ENCODE results near the gene PHACTR3.
"Not testable (repeated sequence)": the region's sequence is repeated elsewhere in the genome, so short reads cannot be mapped to it uniquely, and the experiment has no call there.

The PHACTR3 gene

DNA sequence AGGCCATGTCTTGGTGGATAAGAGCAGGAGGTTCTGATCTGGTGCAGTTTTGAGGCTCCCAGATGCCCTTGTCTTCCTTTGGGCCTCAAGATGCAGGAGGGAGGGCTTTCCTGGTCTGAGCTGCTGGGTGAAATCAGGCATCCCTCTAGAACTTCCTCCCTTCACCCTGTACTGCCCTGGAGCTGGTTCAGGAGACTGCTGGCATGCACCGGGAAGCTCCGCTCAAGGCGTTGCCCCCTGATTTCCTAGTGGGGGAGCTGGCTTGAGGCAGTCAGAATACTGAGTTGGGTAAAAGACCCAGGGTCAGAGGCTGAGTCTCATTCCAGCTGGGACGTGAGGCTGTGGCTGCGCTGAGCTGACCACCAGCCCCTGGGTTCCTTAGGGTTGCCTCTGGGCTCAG, 12.0 kb downstream of the PHACTR3 start:
- TF ChIP-seq, protein P1, sequence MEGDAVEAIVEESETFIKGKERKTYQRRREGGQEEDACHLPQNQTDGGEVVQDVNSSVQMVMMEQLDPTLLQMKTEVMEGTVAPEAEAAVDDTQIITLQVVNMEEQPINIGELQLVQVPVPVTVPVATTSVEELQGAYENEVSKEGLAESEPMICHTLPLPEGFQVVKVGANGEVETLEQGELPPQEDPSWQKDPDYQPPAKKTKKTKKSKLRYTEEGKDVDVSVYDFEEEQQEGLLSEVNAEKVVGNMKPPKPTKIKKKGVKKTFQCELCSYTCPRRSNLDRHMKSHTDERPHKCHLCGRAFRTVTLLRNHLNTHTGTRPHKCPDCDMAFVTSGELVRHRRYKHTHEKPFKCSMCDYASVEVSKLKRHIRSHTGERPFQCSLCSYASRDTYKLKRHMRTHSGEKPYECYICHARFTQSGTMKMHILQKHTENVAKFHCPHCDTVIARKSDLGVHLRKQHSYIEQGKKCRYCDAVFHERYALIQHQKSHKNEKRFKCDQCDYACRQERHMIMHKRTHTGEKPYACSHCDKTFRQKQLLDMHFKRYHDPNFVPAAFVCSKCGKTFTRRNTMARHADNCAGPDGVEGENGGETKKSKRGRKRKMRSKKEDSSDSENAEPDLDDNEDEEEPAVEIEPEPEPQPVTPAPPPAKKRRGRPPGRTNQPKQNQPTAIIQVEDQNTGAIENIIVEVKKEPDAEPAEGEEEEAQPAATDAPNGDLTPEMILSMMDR (IDR thresholded peaks at IDR 0.05; ENCODE audit: low read length), result no peak
- no peak for TF ChIP-seq EZH2 (optimal IDR thresholded peaks at IDR 0.05; ENCODE audit: low read depth, low read length)
- TF ChIP-seq EZH2phosphoT487 (IDR thresholded peaks at IDR 0.05; ENCODE audit: low read length), result no peak
- Histone ChIP-seq H3K27me3 (replicated peaks; ENCODE audit: insufficient read depth, low read length) (peaks cover 78% of the 10 kb centered on the region), H3K36me3 (replicated peaks; ENCODE audit: insufficient read depth, low read length) (no peaks in the 10 kb centered on the region), H3K79me2 (ENCODE audit: low read length) (no peaks in the 10 kb centered on the region), H3K4me1 (ENCODE audit: low read length) (no peaks in the 10 kb centered on the region), H4K20me1 (ENCODE audit: insufficient read depth, low read length) (no peaks in the 10 kb centered on the region), H3K9me3 (replicated peaks; ENCODE audit: insufficient read depth, low read length) (no peaks in the 10 kb centered on the region), H3K4me2 (ENCODE audit: low read depth, low read length) (no peak overlapping the region), H2AFZ (ENCODE audit: low read length) (no peak overlapping the region), H3K27ac (ENCODE audit: low read length) (no peak overlapping the region), H3K9ac (ENCODE audit: low read length) (no peak overlapping the region), H3K4me3 (ENCODE audit: low read length) (no peak overlapping the region), H3K9me2 (replicated peaks; ENCODE audit: insufficient read depth, low read length) (no peaks in the 10 kb centered on the region), H3F3A (ENCODE audit: insufficient read depth, low read length) (no peaks in the 10 kb centered on the region)
- DNase-seq, result no peak

DNA sequence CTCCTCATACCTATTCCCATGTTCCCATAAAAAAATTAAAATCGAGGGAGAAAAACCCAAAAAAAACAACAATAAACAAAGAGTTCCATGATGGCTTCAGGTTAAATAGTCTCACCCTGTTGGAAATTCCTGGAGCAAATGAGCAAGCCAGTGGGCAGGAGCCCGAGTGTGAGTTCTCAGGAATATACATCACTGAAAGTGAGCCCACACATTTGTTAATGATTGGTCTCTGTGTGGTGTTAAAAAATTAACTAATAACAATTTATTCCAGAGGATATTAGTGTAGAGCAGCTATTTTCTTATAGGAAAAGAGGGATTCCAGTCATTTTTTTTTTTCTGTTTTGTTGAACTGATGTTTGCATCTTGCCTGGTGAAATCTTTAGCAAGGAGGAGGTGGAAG, 12.9 kb downstream of the PHACTR3 start:
- Histone ChIP-seq H3K4me1 (ENCODE audit: low read length) (no peaks in the 10 kb centered on the region), H3K36me3 (replicated peaks; ENCODE audit: insufficient read depth, low read length) (no peaks in the 10 kb centered on the region), H3K4me3 (ENCODE audit: low read length) (no peak overlapping the region), H3K27ac (ENCODE audit: low read length) (no peak overlapping the region), H4K20me1 (ENCODE audit: insufficient read depth, low read length) (no peaks in the 10 kb centered on the region), H3K9me2 (replicated peaks; ENCODE audit: insufficient read depth, low read length) (no peaks in the 10 kb centered on the region), H3K4me2 (ENCODE audit: low read depth, low read length) (no peak overlapping the region), H3K9ac (ENCODE audit: low read length) (no peak overlapping the region), H2AFZ (ENCODE audit: low read length) (no peak overlapping the region), H3F3A (ENCODE audit: insufficient read depth, low read length) (no peaks in the 10 kb centered on the region), H3K27me3 (replicated peaks; ENCODE audit: insufficient read depth, low read length) (peaks cover 77% of the 10 kb centered on the region), H3K79me2 (ENCODE audit: low read length) (no peaks in the 10 kb centered on the region), H3K9me3 (replicated peaks; ENCODE audit: insufficient read depth, low read length) (no peaks in the 10 kb centered on the region)
- no peak for TF ChIP-seq EZH2 (optimal IDR thresholded peaks at IDR 0.05; ENCODE audit: low read depth, low read length)
- TF ChIP-seq, protein P1 (IDR thresholded peaks at IDR 0.05; ENCODE audit: low read length), result no peak
- TF ChIP-seq EZH2phosphoT487 (IDR thresholded peaks at IDR 0.05; ENCODE audit: low read length), result no peak
- DNase-seq, result no peak

DNA sequence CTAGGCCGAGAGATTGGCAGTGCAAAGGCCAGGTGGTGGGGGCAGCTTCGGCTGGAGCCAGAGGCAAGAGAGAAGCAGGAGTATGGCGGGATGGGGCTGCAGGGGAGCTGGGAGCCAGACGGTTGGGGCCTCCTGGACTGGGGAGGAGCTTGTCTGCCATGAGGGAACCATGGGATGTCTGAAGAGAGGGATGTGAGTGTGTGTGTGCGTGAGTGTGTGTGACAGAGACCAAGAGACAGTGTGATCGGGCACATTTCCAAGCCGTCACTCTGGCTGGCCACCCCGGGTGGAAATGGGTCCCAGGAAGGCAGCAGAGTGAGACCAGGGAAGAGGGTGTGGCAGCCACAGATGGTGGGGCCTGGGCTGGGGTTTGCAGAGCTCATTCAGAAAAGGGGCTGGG, 13.8 kb downstream of the PHACTR3 start:
- Histone ChIP-seq H3K4me3 (ENCODE audit: low read length) (no peak overlapping the region), H3K9me3 (replicated peaks; ENCODE audit: insufficient read depth, low read length) (no peaks in the 10 kb centered on the region), H3K36me3 (replicated peaks; ENCODE audit: insufficient read depth, low read length) (no peaks in the 10 kb centered on the region), H3K9me2 (replicated peaks; ENCODE audit: insufficient read depth, low read length) (no peaks in the 10 kb centered on the region), H4K20me1 (ENCODE audit: insufficient read depth, low read length) (no peaks in the 10 kb centered on the region), H3K9ac (ENCODE audit: low read length) (no peak overlapping the region), H2AFZ (ENCODE audit: low read length) (no peak overlapping the region), H3K4me1 (ENCODE audit: low read length) (no peaks in the 10 kb centered on the region), H3F3A (ENCODE audit: insufficient read depth, low read length) (no peaks in the 10 kb centered on the region), H3K27ac (ENCODE audit: low read length) (no peak overlapping the region), H3K27me3 (replicated peaks; ENCODE audit: insufficient read depth, low read length) (peaks cover 77% of the 10 kb centered on the region), H3K79me2 (ENCODE audit: low read length) (no peaks in the 10 kb centered on the region), H3K4me2 (ENCODE audit: low read depth, low read length) (no peak overlapping the region)
- TF ChIP-seq EZH2phosphoT487 (IDR thresholded peaks at IDR 0.05; ENCODE audit: low read length), result no peak
- DNase-seq, result no peak

DNA sequence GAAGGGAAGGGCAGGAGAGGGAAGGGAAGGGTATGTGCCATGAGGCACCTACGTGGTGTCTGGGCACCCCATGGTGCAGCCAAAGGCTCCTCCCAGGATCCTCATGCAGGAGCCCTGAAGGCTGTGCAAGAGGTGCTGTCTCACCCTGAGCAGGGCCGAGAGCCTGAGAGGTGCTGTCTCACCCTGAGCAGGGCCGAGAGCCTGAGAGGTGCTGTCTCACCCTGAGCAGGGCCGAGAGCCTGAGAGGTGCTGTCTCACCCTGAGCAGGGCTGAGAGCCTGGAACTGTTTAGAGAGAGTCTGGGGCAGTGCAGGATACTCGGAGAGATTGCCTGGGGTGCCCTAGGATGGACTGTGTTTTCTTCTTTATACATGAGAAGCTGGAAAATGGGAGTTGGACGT, 14.2 kb downstream of the PHACTR3 start:
- not testable (repeated sequence) for H3K4me2 ChIP-seq (ENCODE audit: low read depth, low read length); H3K79me2 ChIP-seq (ENCODE audit: low read length); H3K27ac ChIP-seq (ENCODE audit: low read length); H3F3A ChIP-seq (ENCODE audit: insufficient read depth, low read length); DNase-seq; H4K20me1 ChIP-seq (ENCODE audit: insufficient read depth, low read length); H3K36me3 ChIP-seq (replicated peaks; ENCODE audit: insufficient read depth, low read length); H2AFZ ChIP-seq (ENCODE audit: low read length); H3K9ac ChIP-seq (ENCODE audit: low read length); H3K4me1 ChIP-seq (ENCODE audit: low read length); H3K9me2 ChIP-seq (replicated peaks; ENCODE audit: insufficient read depth, low read length); H3K9me3 ChIP-seq (replicated peaks; ENCODE audit: insufficient read depth, low read length); H3K4me3 ChIP-seq (ENCODE audit: low read length)
- H3K27me3 ChIP-seq (replicated peaks; ENCODE audit: insufficient read depth, low read length), result peaks cover 76% of the 10 kb centered on the region

Data from MM.1S (cell line).